Activated CD4-positive, alpha-beta T cell treated with anti-CD3 and anti-CD28 coated beads for 48 hours (primary cell): ENCODE data around the gene MN1.

Experiments
- DNase-seq: peaks from one replicate; pipeline ENCODE4 v3.0.0-alpha.2; 2020

Gene MN1

DNA sequence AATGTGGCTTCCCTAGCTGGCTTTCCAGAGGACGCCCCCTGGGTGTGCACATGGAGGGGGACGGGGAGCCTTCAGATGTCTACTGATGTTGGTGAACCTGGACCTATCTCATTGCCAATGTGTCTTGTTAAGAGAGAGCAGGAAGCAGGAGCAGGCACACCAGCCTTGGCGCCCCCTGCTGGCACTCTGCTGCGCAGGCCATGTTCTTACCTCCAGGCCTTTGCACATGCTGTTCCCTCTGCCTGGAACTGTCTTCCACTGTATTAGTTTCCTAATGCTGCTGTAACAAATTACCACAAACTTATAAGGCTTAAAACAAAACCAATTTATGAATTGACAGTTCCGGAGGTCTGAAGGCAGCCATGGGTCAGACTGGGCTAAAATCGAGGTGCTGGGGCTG, 23.6 kb upstream of the MN1 start:
- DNase-seq: peak; percentile 51

DNA sequence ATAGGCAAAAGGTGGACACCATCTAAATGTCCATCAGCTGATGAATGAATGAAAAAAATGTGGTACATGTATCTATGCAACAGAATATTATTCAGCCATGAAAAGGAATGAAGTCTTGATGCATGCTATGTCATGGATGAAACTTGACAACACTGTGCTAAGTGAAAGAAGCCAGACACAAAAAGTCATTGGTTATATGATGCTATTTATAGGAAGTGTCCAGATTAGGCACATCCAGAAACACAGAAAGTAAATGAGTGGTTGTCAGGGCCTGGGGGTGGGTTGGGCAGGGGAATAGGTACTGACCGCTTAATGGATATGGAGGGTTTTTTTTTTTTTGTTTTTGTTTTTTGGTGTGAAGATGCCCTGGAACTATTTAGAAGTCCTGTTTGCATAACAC, 21.7 kb upstream of the MN1 start:
- no peak for DNase-seq

DNA sequence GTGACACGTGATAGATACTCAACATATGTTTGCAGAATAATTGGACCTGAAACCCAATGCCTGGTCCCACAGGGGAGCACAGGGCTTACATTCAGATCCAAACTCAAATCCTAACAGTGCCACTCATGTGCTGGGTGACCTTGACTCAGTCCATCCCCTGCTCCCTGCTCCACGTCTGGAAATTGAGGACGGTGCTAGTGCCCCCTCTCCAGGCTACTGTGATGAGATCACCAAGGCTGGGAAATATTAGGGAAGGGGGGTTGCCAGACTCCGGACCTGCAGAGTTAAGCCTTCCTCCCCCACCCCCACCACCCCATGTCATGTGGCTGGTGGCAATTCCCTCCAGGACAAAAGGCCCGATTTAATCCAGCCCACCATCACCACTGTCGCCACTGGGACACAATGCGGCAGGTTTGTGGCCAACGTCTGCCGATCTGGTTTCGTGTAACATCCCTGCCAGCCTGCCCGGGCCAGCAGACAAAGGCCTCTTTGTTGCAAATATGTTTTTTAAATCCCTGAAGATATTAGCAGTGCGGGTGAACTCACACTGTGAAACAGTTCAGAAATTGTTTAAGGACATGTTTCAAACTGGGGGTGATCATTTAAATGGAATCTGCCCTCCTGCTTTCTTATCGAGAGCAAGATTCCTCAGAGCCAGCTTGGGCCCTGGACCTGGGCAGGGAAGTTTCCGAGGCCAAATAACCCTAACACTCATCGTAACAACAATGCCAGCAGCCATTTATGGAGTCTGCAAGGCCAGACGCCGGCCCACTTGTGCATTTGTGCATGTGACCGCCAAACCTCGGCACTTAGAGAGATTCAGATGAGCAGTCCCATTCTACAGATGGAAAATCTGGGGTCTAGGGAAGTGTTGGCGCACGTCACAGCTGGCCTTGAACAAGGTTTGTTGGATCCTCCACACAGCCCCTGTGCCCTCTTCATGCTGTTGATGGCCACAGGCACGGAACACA, 19.6 kb upstream of the MN1 start:
- DNase-seq: no peak

DNA sequence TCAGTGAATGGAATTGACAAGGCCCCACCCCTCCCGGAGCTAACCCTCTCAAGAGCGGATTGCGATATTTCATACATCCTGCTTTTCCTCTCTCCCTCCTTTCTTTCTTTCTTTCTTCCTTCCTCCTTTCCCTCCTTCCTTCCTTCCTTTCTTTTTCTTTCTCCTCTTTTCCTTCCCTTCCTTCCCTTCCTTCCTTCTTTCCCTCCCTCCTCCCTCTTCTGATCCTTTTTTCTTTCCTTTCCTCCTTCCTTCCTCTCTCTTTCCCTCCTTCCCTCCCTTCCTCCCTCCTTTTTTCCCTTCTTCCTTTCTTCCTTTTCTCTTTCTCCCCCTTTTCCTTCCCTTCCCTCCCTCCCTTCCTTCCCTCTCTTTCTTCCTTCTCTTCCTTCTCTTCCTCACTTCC, 15.0 kb upstream of the MN1 start:
- DNase-seq: no peak

DNA sequence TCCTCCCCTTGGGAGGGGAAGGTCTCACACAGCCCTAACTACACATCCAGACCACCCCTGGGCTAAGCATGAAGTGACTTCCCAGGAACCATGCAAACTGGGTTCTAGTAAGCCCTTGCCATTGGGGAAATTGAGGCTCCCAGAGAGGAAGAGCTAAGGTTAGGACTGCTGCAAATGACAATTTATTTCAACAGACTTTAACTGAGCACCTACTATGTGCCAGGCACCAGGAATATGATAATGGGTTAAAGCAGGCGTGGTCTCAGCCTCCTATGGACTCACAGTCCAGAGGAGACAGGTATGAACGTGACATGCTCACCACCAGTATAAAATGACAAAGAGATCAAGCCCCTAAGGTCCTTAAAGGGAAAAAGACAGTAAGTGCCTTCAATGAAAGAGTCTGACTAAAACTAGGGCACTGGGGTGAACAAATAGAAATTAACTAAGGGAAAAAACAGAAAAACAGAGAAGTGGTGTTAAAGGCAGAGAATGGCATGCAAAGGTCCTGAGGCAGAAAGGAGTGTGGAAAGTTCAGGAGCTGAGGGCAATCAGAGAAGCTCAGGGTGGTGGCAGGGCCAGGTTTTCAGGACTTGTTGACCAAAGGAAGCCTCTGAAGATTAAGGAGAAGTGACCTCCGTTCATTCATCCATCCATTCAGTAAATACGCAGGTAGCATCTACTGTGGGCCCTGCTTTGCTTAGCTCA, 14.4 kb upstream of the MN1 start:
- DNase-seq: no peak

- DNase-seq: no peak
Observed at GRCh38 chr22:27814993-27815392, 13.4 kb upstream of the MN1 start.

DNA sequence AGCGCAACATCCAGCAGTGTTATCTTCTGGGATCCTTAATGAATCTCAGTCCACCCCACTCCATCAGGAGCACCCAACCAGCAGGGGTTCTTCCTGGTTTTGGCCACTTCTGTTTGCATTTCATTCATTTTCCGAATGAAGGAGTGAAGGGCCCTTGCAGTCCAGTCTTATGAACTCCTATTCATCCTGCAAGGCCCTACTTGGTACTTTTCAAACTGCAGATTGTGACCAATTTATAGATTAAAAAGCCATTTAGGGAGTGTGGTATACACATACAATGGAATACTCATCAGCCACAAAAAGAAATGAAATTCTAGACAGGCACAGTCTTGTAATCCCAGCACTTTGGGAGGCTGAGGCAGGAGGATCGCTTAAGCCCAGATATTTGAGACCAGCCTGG, 10.2 kb upstream of the MN1 start:
- DNase-seq: no peak

DNA sequence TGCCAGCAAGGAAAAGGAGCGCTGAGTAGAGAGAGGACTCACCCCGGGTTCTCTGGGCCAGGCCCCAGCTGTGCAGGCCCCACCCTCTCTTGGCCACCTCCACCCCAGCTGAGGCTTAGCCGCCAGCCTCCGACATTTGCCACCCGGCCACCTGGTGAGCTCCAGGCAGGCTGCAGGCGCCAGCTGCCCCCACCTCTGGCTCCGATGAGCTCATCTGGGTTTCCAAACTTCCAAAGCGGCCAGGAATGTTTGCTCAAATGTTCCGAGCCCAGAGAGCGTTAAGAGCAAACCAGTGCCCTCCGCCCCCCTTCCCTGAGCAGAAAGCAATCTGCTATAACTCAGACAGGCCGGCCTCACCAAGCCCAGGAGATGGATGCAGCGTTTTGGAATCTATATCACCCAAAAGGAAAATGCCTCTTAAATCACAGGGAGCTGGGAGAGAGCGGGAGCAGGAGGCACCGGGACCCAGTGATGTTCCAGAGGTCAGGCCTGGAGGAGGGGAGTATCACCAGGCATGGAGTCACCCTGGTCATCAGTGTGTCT, 9.1 kb upstream of the MN1 start:
- DNase-seq: no peak

GRCh38 chr22:27809700-27810608, 8.4 kb upstream of the MN1 start:
- no peak for DNase-seq

- DNase-seq: no peak
Observed at GRCh38 chr22:27809226-27809603, 7.7 kb upstream of the MN1 start.

DNA sequence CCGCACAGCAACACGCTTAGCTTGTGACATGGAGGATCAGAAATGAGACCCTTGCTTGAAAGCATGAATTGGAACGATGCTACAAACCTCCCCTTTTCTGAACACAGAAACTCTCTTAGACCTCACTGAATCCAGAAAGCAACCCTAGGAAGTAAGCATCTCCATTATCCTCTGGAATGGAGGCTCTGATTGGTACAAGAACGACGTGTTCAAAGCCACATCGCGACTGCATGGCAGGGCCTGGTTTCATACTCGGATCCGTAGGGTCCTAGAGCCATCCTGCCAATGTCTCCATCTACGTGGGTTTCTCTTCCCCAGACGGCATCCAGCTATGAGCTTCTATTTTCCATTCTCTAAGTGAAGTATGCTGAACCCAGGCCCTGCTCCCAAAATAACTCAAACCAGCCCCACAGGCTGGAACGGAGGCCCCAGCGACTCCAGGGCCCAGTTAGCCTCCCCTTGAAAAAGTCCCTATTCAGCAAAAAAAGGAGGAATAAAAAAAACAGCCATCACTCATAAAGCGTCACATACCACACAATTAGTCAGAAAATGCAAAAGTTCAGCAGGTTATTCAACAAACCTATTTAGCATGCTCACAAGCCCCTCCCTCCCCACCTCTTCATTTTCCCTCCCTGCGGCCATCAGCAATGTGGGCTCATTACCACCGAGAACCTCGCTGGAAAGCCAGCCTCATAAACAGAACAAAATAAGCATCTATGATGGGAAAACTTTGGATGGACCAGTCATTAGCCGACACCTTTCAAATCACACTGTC, 7.1 kb upstream of the MN1 start:
- no peak for DNase-seq

GRCh38 chr22:27805841-27806240, 4.3 kb upstream of the MN1 start:
- no peak for DNase-seq

GRCh38 chr22:27804470-27805297, 3.1 kb upstream of the MN1 start:
- DNase-seq: peak; percentile 68

- no peak for DNase-seq
Observed at GRCh38 chr22:27803841-27804415, 2.4 kb upstream of the MN1 start.

- DNase-seq: peak; percentile 11
Observed at GRCh38 chr22:27802346-27803073, 954 bp upstream of the MN1 start.

DNA sequence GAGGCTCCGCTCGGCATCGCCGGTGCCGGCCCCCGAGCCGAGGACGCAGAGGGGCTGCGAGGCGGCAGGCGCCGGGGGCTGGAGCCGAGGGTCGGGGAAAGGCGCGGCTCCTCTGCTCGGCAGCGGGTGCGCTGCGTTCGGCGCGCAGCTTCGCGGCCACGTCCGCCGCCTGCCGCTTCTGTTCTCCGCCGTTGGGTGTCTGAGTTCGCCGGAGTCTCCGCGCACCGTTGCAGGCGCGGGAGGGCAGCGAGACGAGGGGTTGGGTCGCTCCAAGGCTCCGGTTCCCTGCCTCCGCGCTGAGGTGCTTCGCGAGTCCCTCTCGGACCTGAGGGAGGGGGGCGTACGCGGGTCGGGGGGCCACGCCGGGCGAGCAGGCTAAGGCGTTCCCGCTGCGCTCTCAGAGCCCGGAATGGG, 347 bp downstream of the MN1 start:
- peak; percentile 46 for DNase-seq

DNA sequence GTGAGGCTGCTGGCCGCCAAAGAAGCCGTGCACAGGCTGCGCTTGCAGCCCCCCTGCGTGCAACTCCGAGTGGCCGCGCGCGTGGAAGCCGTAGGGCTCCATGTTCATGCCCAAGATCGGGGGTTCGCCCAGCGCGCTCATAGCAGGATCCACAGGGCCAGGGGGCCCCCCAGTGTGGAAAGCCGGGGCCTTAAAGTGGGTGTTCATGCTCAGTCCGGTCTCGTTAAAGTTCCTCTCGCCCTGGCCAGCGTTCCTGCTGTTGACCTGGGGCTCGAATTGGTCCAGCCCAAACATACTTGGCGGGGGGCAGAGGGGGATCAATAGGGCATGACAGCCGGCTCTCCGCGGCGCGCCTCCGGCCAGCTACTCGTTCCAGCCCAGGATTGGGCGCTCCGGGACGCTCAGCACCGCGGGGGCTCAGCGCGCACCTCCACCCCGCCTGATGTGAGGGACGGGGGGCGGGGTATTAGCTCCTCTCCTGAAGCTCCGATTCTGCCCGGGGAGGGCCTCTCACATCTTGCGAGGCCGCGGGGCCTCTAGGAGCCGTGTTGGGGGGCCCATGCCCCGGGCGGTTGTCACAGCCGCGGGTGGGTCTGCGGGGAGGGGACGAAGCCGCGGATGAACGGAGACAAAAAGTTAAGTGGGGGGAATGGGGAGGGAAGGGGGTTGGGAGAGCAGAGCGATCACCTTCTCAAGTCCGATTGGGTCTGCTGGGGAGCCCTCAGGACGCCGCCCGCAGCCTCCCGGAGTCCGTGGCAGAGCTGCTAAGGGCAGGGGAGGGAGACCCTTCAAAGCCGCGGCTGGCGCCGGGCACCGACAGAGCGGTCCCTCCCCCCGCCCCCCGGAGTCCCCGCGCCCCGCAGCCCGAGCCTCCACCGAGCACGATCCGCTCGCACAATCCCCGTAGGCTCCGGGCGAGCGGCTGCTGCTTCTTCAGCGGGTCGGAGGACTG, 1.0 kb downstream of the MN1 start:
- DNase-seq: no peak

DNA sequence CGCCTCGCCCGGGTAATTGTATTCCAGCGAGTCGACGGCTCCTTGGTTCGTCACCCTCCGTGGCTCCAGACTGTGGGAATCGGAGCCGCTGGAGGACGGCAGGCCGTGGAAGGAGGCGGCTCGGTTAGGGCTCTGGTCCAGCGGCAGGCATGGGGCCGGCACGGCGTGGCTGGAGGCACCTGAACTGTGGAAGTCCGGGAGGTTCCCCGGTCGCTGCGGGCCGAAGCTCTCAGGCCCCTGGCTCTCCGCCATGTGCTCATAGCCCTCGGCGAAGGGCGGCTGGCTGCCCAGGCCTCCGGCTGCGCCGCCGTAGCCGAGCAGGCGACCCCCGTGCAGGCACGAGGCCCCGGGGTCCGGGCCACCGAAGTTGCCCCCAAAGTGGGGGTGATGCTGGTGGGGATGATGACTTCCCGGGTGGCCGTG, 1.7 kb downstream of the MN1 start:
- DNase-seq: no peak
